ENCODE results near the gene RPE65.

GRCh38 chr1:68464891-68465290 lies 15.1 kb upstream of the RPE65 start:
- no peak for TF ChIP-seq POLR2AphosphoS5 (IDR thresholded peaks at IDR 0.05; ENCODE audit: borderline replicate concordance, low read depth, low read length)
- TF ChIP-seq EZH2 (IDR thresholded peaks at IDR 0.05): no peak
- TF ChIP-seq FOXP2 (optimal IDR thresholded peaks at IDR 0.05; ENCODE audit: control extremely low read depth, extremely low read length, insufficient read depth): no peak

Measured in SK-N-MC (cell line).